HG03521 (cell line): ENCODE results near the gene EVA1C.
"Not testable (repeated sequence)": the region's sequence is repeated elsewhere in the genome, so short reads cannot be mapped to it uniquely, and the experiment has no call there.

ENCODE experiments used
- ATAC-seq: cut with Tn5 transposase; IDR thresholded peaks from one replicate; pipeline ENCODE4 v1.9.1; 2021; ENCODE audit warnings: mild to moderate bottlenecking, moderate library complexity; ENCODE audit not compliant: unreplicated experiment

The EVA1C gene

GRCh38 chr21:32494934-32495709 is 82.6 kb downstream of the EVA1C start:
- ATAC-seq = no peak

GRCh38 chr21:32496568-32496967 is 84.1 kb downstream of the EVA1C start:
- no peak for ATAC-seq

- ATAC-seq = no peak
Measured at GRCh38 chr21:32499249-32500055, 86.9 kb downstream of the EVA1C start.

DNA sequence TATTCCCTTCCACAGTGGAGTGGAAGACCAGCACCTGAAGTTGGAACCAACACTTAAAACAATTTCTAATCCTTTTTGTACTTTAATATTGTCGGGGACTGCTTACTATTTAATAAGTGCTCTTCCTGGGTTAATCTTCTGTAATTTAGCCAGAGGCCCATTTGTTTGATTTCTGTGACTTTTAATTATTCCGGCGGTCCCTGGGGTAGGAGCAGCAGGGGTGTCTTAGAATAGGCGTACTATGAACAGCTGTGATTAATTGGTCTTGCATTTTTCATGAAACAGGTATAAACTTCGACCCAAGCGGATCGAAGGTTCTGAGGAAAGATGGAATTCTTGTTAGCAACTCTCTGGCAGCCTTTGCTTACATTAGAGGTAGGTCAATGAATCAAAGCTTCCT is 91.1 kb downstream of the EVA1C start:
- ATAC-seq = not testable (repeated sequence)

GRCh38 chr21:32505767-32506166 is 93.3 kb downstream of the EVA1C start:
- ATAC-seq = not testable (repeated sequence)

- ATAC-seq = not testable (repeated sequence)
Measured at GRCh38 chr21:32506411-32506965, 94.0 kb downstream of the EVA1C start.

DNA sequence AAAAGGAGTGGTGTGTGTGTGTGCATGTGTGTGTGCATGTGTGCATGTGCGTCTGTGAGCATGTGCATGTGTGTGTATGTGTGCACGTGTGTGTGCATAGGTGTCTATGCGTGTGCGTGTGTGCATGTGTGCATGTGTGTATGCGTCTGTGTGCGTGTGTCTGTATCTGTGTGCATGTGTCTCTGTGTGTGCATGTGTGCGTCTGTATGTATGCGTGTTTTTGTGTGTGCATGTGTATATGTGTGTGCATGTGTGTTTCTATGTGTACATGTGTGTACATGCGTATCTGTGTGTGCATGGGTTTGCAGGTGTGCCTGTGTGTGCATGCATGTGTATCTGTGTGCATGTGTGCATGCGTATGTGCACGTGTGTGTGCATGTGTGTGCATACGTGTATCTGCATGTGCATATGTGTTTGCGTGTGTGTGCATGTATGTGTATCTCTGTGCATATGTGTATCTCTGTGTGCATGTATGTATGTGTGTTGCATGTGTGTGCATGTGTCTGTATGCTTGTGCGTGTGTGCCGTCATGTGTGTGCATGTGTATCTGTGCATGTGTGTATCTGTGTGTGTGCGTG is 94.9 kb downstream of the EVA1C start:
- ATAC-seq = no peak

- ATAC-seq = not testable (repeated sequence)
Measured at GRCh38 chr21:32508036-32508435, 95.5 kb downstream of the EVA1C start.

DNA sequence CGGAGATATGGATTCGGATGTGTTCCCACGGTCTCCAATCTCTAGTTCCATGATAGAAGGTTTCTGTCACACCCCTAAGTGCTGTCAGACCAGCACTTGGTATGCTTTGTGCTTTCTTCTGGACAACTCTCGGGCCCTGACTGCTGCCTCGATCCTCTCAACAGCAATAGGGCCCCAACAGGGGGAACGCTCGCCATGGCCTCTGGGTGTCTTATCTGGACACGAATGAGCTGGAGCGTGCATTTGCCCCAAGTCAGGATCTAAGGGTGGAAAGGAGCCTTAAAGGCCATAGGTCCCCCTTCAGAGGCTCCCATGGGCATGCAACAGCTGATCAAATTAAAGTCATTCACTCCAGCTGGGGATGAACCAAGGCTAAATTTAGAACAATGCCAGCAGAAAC is 96.1 kb downstream of the EVA1C start:
- ATAC-seq = no peak

DNA sequence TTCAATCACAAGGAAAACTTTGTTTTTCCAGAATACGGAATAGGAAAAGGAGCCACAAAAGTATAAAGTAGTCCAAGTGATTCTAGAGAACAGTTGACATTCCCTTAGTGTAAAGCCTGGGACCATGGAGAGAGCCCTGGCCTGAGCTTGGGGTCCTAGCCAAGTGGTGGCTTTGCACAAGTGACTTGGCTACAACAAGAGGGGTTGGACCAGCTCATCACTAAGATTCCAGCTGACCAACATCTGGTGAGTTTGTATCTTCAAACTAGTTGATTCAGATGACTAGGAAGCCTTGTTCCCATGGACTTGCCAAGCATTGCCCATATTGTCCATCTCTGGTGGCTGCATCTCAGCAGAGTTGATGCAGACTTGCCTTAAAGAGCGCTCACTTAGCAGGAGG is 96.5 kb downstream of the EVA1C start:
- ATAC-seq = not testable (repeated sequence)

DNA sequence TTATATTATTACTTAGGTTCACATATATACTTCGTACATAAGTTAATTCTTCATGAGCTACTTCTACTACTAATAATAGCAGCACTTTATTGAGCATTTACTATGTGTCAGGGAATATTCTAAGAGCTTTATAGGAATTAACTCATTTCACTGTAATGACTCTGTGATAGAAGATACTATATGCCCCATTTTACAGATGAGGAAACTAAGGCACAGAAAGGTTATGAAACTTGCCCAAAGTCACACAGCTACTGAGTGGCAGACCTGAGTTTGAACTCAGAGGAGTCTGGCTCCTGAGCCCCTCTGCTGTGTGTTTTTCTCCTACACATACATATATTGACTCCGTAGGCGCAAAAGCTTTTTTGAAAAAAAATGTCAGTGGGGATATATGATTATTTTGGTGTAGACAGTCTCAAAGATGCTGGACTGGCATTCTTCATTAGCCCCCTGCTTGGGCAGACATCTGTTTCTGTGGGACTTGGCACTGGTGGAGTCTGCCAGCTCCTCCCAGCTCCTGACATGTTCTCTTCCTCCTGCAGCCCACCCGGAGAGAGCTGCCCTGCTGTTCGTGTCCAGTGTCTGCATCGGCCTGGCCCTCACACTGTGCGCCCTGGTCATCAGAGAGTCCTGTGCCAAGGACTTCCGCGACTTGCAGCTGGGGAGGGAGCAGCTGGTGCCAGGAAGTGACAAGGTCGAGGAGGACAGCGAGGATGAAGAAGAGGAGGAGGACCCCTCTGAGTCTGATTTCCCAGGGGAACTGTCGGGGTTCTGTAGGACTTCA is 102.0 kb downstream of the EVA1C start:
- no peak for ATAC-seq

GRCh38 chr21:32515874-32516273 is 103.4 kb downstream of the EVA1C start:
- ATAC-seq = no peak

- no peak for ATAC-seq
Measured at GRCh38 chr21:32516756-32517649, 104.5 kb downstream of the EVA1C start.

DNA sequence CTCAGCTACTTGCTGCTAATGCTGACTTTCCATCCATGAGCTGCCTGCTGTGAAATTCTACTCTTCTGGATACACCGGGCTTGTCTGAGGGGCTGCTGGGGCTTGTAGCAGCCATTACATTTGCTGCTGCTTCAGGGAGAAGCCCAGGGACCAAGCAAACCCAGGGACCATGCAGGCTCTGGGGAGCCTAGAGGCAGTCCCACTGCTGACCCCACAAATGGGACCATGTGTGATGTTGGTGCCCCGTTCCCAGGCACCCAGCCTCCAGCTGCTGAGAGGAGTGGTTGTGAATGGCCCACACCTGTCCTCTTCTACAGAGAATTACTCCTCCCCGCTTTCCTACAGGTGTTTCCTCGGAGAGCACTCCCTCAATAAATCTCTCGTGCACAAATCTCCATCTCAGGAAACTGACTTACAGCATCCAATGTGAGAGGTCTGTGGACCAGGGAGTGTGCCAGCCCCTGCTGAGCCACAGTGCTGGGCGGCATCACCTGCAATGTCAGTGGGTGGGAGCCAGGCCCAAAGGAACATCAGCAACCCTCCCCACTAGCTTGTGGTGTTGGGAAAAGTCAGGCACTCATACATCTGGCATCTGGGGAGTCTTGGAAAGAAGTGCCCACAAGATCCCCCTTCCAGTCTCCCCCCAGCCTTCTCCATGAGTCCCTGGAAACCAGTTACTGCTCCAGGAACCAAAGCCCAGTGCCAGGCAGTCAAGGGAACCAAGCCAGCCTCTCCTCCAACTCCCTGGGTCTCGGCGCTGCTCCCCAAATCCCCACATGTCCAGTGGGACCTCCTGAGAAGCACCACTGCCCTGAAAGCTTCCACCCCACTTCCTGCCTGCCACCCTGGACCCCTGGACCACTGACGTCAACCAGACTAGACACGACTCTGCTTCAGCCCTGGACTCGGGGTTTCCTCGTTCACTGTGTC is 107.7 kb downstream of the EVA1C start:
- no peak for ATAC-seq

- no peak for ATAC-seq
Measured at GRCh38 chr21:32520875-32521735, 108.6 kb downstream of the EVA1C start.

GRCh38 chr21:32521736-32522355 is 109.3 kb downstream of the EVA1C start:
- ATAC-seq = no peak

- ATAC-seq = no peak
Measured at GRCh38 chr21:32523463-32523862, 111.0 kb downstream of the EVA1C start.
